ENCODE results near the gene EPS8L1. TPM values are rescaled to one million over a fixed set of nuclear protein-coding genes. Genes with fewer than 3 reads are reported as not detected.

EPS8L1 gene
- total and polyA plus RNA-seq, 3 donors from 2014 or later = 3.4 to 13.3 (median 3.6) TPM

GRCh38 chr19:55098716-55099556 is 23.3 kb downstream of the EPS8L1 start:
- Histone ChIP-seq H3K27me3 (no peaks in the 10 kb centered on the region), H3K27ac (no peak overlapping the region), H3K36me3 (ENCODE audit: low read depth, missing control alignments) (no peaks in the 10 kb centered on the region), H3K4me3 (no peak overlapping the region), H3K4me1 (peaks cover 26% of the 10 kb centered on the region), H3K9me3 (no peaks in the 10 kb centered on the region)
- intact Hi-C loops (cut with DNase I; ENCODE audit: low total_unique reads) = no loop called here
- 63 to 69% methylated on average over 11 to 27 of the region's 27 CpGs for WGBS, 2 donors
- TF ChIP-seq CTCF (IDR thresholded peaks at IDR 0.05) = peak; percentile 22 to 50 (median 37)
- no peak for TF ChIP-seq POLR2A (IDR thresholded peaks at IDR 0.05)
- DNase-seq = no peak

GRCh38 chr19:55099557-55100506 is 24.2 kb downstream of the EPS8L1 start:
- intact Hi-C loops (cut with DNase I; ENCODE audit: low total_unique reads) = no loop called here
- Histone ChIP-seq H3K4me1 (peaks cover 26% of the 10 kb centered on the region), H3K27ac (no peak overlapping the region), H3K9me3 (no peaks in the 10 kb centered on the region), H3K4me3 (no peak overlapping the region), H3K27me3 (no peaks in the 10 kb centered on the region), H3K36me3 (ENCODE audit: low read depth, missing control alignments) (no peaks in the 10 kb centered on the region)
- no peak for TF ChIP-seq CTCF (IDR thresholded peaks at IDR 0.05)
- TF ChIP-seq POLR2A (IDR thresholded peaks at IDR 0.05) = no peak
- 56 to 59% methylated on average over 22 to 27 of the region's 27 CpGs for WGBS, 2 donors
- peak; percentile 21 for DNase-seq

- no peak overlapping the region for H3K4me3 ChIP-seq
- peaks cover 26% of the 10 kb centered on the region for H3K4me1 ChIP-seq
- no peaks in the 10 kb centered on the region for H3K36me3 ChIP-seq (ENCODE audit: low read depth, missing control alignments)
- intact Hi-C loops (cut with DNase I; ENCODE audit: low total_unique reads) = no loop called here
- no peaks in the 10 kb centered on the region for H3K9me3 ChIP-seq
- H3K27ac ChIP-seq = no peak overlapping the region
- 90 to 92% methylated on average over 8 to 10 of the region's 10 CpGs for WGBS, 2 donors
- no peak for DNase-seq
- no peaks in the 10 kb centered on the region for H3K27me3 ChIP-seq
- TF ChIP-seq POLR2A (IDR thresholded peaks at IDR 0.05) = no peak
- TF ChIP-seq CTCF (IDR thresholded peaks at IDR 0.05) = no peak
Observed at GRCh38 chr19:55101261-55101660, 25.6 kb downstream of the EPS8L1 start.

GRCh38 chr19:55103190-55103589 is 27.5 kb downstream of the EPS8L1 start:
- DNase-seq = no peak
- TF ChIP-seq POLR2A (IDR thresholded peaks at IDR 0.05) = no peak
- no peak for TF ChIP-seq CTCF (IDR thresholded peaks at IDR 0.05)
- H3K27ac ChIP-seq = no peak overlapping the region
- intact Hi-C loops (cut with DNase I; ENCODE audit: low total_unique reads) = no loop called here
- H3K9me3 ChIP-seq = no peaks in the 10 kb centered on the region
- H3K27me3 ChIP-seq = no peaks in the 10 kb centered on the region
- no peaks in the 10 kb centered on the region for H3K36me3 ChIP-seq (ENCODE audit: low read depth, missing control alignments)
- peaks cover 21% of the 10 kb centered on the region for H3K4me1 ChIP-seq
- WGBS, 2 donors = 92 to 97% methylated on average over 8 to 9 of the region's 9 CpGs
- no peak overlapping the region for H3K4me3 ChIP-seq
